ENCODE results near the gene SH3RF3. TPM values are rescaled to one million over a fixed set of nuclear protein-coding genes. Genes with fewer than 3 reads are reported as not detected.

The SH3RF3 gene
- total RNA-seq, 2 experiments from 2014 or later: 1.8 to 2.0 TPM

- intact Hi-C loops (cut with micrococcal nuclease): no loop called here
Measured at GRCh38 chr2:109383505-109384307, 254.7 kb downstream of the SH3RF3 start.

GRCh38 chr2:109384308-109385271 is 255.6 kb downstream of the SH3RF3 start:
- no peak overlapping the region for H3K4me3 Mint-ChIP-seq
- H3K27me3 Mint-ChIP-seq (ENCODE audit: low read depth): no peaks in the 10 kb centered on the region
- H3K36me3 Mint-ChIP-seq (ENCODE audit: low read depth): no peaks in the 10 kb centered on the region
- CTCF ChIA-PET: no interaction called here
- intact Hi-C loops (cut with micrococcal nuclease): no loop called here
- peak; percentile 2 for DNase-seq
- H3K9me3 Mint-ChIP-seq: no peaks in the 10 kb centered on the region
- H3K27ac Mint-ChIP-seq: no peak overlapping the region
- H3K4me1 Mint-ChIP-seq (ENCODE audit: low read depth): no peaks in the 10 kb centered on the region

More at GRCh38 chr2:109383505-109384307, 254.7 kb downstream of the SH3RF3 start:
- no peak overlapping the region for H3K27ac Mint-ChIP-seq
- H3K4me3 Mint-ChIP-seq: no peak overlapping the region
- H3K36me3 Mint-ChIP-seq (ENCODE audit: low read depth): no peaks in the 10 kb centered on the region
- CTCF ChIA-PET: no interaction called here
- H3K4me1 Mint-ChIP-seq (ENCODE audit: low read depth): no peaks in the 10 kb centered on the region
- no peaks in the 10 kb centered on the region for H3K9me3 Mint-ChIP-seq
- H3K27me3 Mint-ChIP-seq (ENCODE audit: low read depth): no peaks in the 10 kb centered on the region
- peak; percentile 2 for DNase-seq

GRCh38 chr2:109385506-109385905 is 256.5 kb downstream of the SH3RF3 start:
- Mint-ChIP-seq H3K4me3 (no peak overlapping the region), H3K9me3 (no peaks in the 10 kb centered on the region), H3K4me1 (ENCODE audit: low read depth) (no peaks in the 10 kb centered on the region), H3K27ac (no peak overlapping the region), H3K36me3 (ENCODE audit: low read depth) (no peaks in the 10 kb centered on the region), H3K27me3 (ENCODE audit: low read depth) (no peaks in the 10 kb centered on the region)
- intact Hi-C loops (cut with micrococcal nuclease): no loop called here
- CTCF ChIA-PET: no interaction called here
- peak; percentile 0 for DNase-seq

GRCh38 chr2:109386004-109386695 is 257.1 kb downstream of the SH3RF3 start:
- H3K4me1 Mint-ChIP-seq (ENCODE audit: low read depth): no peaks in the 10 kb centered on the region

GRCh38 chr2:109387221-109387735 is 258.3 kb downstream of the SH3RF3 start:
- H3K27ac Mint-ChIP-seq: no peak overlapping the region
- intact Hi-C loops (cut with micrococcal nuclease): no loop called here
- no peaks in the 10 kb centered on the region for H3K4me1 Mint-ChIP-seq (ENCODE audit: low read depth)
- no peaks in the 10 kb centered on the region for H3K9me3 Mint-ChIP-seq
- no peaks in the 10 kb centered on the region for H3K27me3 Mint-ChIP-seq (ENCODE audit: low read depth)
- CTCF ChIA-PET: no interaction called here
- no peaks in the 10 kb centered on the region for H3K36me3 Mint-ChIP-seq (ENCODE audit: low read depth)
- no peak for DNase-seq
- no peak overlapping the region for H3K4me3 Mint-ChIP-seq

More at GRCh38 chr2:109386004-109386695, 257.1 kb downstream of the SH3RF3 start:
- no peaks in the 10 kb centered on the region for H3K27me3 Mint-ChIP-seq (ENCODE audit: low read depth)
- no peaks in the 10 kb centered on the region for H3K9me3 Mint-ChIP-seq
- intact Hi-C loops (cut with micrococcal nuclease): no loop called here
- DNase-seq: no peak
- no peak overlapping the region for H3K27ac Mint-ChIP-seq
- CTCF ChIA-PET: no interaction called here
- no peak overlapping the region for H3K4me3 Mint-ChIP-seq
- no peaks in the 10 kb centered on the region for H3K36me3 Mint-ChIP-seq (ENCODE audit: low read depth)

GRCh38 chr2:109387778-109388469 is 258.9 kb downstream of the SH3RF3 start:
- H3K4me1 Mint-ChIP-seq (ENCODE audit: low read depth): no peaks in the 10 kb centered on the region

GRCh38 chr2:109391243-109391642 is 262.2 kb downstream of the SH3RF3 start:
- no peak overlapping the region for H3K27ac Mint-ChIP-seq
- no peak overlapping the region for H3K4me3 Mint-ChIP-seq
- peaks cover 6% of the 10 kb centered on the region for H3K4me1 Mint-ChIP-seq (ENCODE audit: low read depth)
- intact Hi-C loops (cut with micrococcal nuclease): loop anchor here (10.0 kb wide), 1 partner anchor 64 kb away; no protein-coding TSS in a partner anchor
- DNase-seq: no peak
- H3K27me3 Mint-ChIP-seq (ENCODE audit: low read depth): no peaks in the 10 kb centered on the region
- CTCF ChIA-PET: no interaction called here
- no peaks in the 10 kb centered on the region for H3K36me3 Mint-ChIP-seq (ENCODE audit: low read depth)
- H3K9me3 Mint-ChIP-seq: no peaks in the 10 kb centered on the region

More at GRCh38 chr2:109387778-109388469, 258.9 kb downstream of the SH3RF3 start:
- Mint-ChIP-seq H3K9me3 (no peaks in the 10 kb centered on the region), H3K4me3 (no peak overlapping the region), H3K27me3 (ENCODE audit: low read depth) (no peaks in the 10 kb centered on the region), H3K36me3 (ENCODE audit: low read depth) (no peaks in the 10 kb centered on the region), H3K27ac (no peak overlapping the region)
- CTCF ChIA-PET: no interaction called here
- no peak for DNase-seq
- intact Hi-C loops (cut with micrococcal nuclease): no loop called here

GRCh38 chr2:109392140-109392539 is 263.1 kb downstream of the SH3RF3 start:
- H3K27ac Mint-ChIP-seq: no peak overlapping the region
- DNase-seq: no peak
- H3K4me3 Mint-ChIP-seq: no peak overlapping the region
- peaks cover 14% of the 10 kb centered on the region for H3K4me1 Mint-ChIP-seq (ENCODE audit: low read depth)
- H3K36me3 Mint-ChIP-seq (ENCODE audit: low read depth): no peaks in the 10 kb centered on the region
- no peaks in the 10 kb centered on the region for H3K27me3 Mint-ChIP-seq (ENCODE audit: low read depth)
- CTCF ChIA-PET: no interaction called here
- no peaks in the 10 kb centered on the region for H3K9me3 Mint-ChIP-seq
- intact Hi-C loops (cut with micrococcal nuclease): loop anchor here (10.0 kb wide), 1 partner anchor 63 kb away; no protein-coding TSS in a partner anchor

- DNase-seq: no peak
- H3K4me3 Mint-ChIP-seq: no peak overlapping the region
- H3K36me3 Mint-ChIP-seq (ENCODE audit: low read depth): no peaks in the 10 kb centered on the region
- H3K9me3 Mint-ChIP-seq: no peaks in the 10 kb centered on the region
- no peaks in the 10 kb centered on the region for H3K27me3 Mint-ChIP-seq (ENCODE audit: low read depth)
- intact Hi-C loops (cut with micrococcal nuclease): loop anchor here (10.0 kb wide), 1 partner anchor 62 kb away; no protein-coding TSS in a partner anchor
- no peak overlapping the region for H3K27ac Mint-ChIP-seq
- CTCF ChIA-PET: interaction anchor here (1.0 kb wide), 1 partner anchor 394 kb away, joined by 4 read pairs; no protein-coding TSS in a partner anchor
- H3K4me1 Mint-ChIP-seq (ENCODE audit: low read depth): peaks cover 19% of the 10 kb centered on the region
Measured at GRCh38 chr2:109392816-109393661, 264.0 kb downstream of the SH3RF3 start.

- intact Hi-C loops (cut with micrococcal nuclease): loop anchor here (10.0 kb wide), 1 partner anchor 61 kb away; no protein-coding TSS in a partner anchor
- Mint-ChIP-seq H3K27ac (no peak overlapping the region), H3K36me3 (ENCODE audit: low read depth) (no peaks in the 10 kb centered on the region), H3K4me3 (no peak overlapping the region), H3K4me1 (ENCODE audit: low read depth) (peaks cover 19% of the 10 kb centered on the region), H3K9me3 (no peaks in the 10 kb centered on the region), H3K27me3 (ENCODE audit: low read depth) (no peaks in the 10 kb centered on the region)
- DNase-seq: no peak
- CTCF ChIA-PET: interaction anchor here (0.7 to 1.0 kb wide), 2 partner anchors 8 to 395 kb away, joined by 4 to 5 read pairs; no protein-coding TSS in a partner anchor
Measured at GRCh38 chr2:109393662-109393972, 264.6 kb downstream of the SH3RF3 start.
